Vagina (tissue), 2 donors: Measurements from ENCODE around the gene EXOC2.

Source experiments
- CTCF ChIP-seq, 3 experiments: fragments of 450-650 bp in 2 of 3; fragments of 200-600 bp in 1 of 3; sonication (generic) in 1 of 3; IDR thresholded peaks; one replicate each; pipeline ENCODE4 v1.5.1; 2017 to 2019; ENCODE audit warnings: antibody characterized with exemption in 3 of 3, mild to moderate bottlenecking in 2 of 3, moderate library complexity in 2 of 3
- POLR2AphosphoS5 ChIP-seq, 2 donors: sonication (generic); formaldehyde crosslinking; IDR thresholded peaks; one replicate each; pipeline ENCODE4 v1.9.0; 2017; ENCODE audit warnings: antibody characterized with exemption in 2 of 2, mild to moderate bottlenecking in 2 of 2, low read depth in 1 of 2; ENCODE audit not compliant: insufficient read depth in 1 of 2

GRCh38 chr6:571892-572291, 121.0 kb downstream of the EXOC2 start:
- TF ChIP-seq CTCF (IDR thresholded peaks at IDR 0.05) (no peak), POLR2AphosphoS5 (IDR thresholded peaks at IDR 0.05; ENCODE audit: insufficient read depth in 1 of 2, low read depth in 1 of 2) (no peak)
